ENCODE results near the gene NUDT2.

The NUDT2 gene

GRCh38 chr9:34372467-34373011 lies 43.2 kb downstream of the NUDT2 start:
- Histone ChIP-seq H3K36me3 (ENCODE audit: control insufficient read depth in 1 of 2, insufficient read depth in 2 of 2, low read length in 2 of 2) (peaks cover 0 to 13% of the 10 kb centered on the region in 2 donors), H3K9me3 (ENCODE audit: control insufficient read depth in 1 of 2, low read length in 2 of 2) (peaks cover 0 to 5% of the 10 kb centered on the region in 2 donors), H3K27me3 (ENCODE audit: low read depth, low read length) (no peaks in the 10 kb centered on the region), H3K4me1 (ENCODE audit: control insufficient read depth in 1 of 2, insufficient read depth in 2 of 2, low read length in 2 of 2) (peaks cover 0 to 26% of the 10 kb centered on the region in 2 donors), H3K27ac (ENCODE audit: low read length) (no peak overlapping the region), H3K4me3 (ENCODE audit: low read depth in 1 of 2, low read length in 2 of 2) (no peak overlapping the region)

DNA sequence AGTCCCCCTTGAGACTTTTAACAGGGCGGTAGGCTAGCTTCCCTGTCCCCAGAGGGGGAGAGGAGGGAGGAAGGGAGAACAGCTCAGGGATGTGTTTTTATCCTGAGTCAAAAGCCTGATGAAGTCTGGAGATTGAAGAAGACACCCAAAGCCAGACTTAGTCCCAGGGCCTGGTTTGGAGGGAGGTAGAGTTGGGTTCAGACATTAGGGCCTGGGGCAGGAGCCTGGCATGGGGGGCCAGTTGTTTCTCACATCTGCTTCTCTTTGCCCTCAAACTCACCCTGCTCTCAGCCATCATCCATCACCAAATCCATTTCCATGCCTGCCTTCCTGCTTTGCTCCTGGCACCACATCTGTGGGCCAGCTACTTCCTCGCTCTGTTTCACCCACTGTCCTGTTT lies 44.4 kb downstream of the NUDT2 start:
- H3K4me3 ChIP-seq (ENCODE audit: low read depth in 1 of 2, low read length in 2 of 2): no peak overlapping the region
- peaks cover 0 to 13% of the 10 kb centered on the region in 2 donors for H3K36me3 ChIP-seq (ENCODE audit: control insufficient read depth in 1 of 2, insufficient read depth in 2 of 2, low read length in 2 of 2)
- peaks cover 0 to 26% of the 10 kb centered on the region in 2 donors for H3K4me1 ChIP-seq (ENCODE audit: control insufficient read depth in 1 of 2, insufficient read depth in 2 of 2, low read length in 2 of 2)
- H3K27ac ChIP-seq (ENCODE audit: low read length): no peak overlapping the region
- no peaks in the 10 kb centered on the region for H3K27me3 ChIP-seq (ENCODE audit: low read depth, low read length)
- H3K9me3 ChIP-seq (ENCODE audit: control insufficient read depth in 1 of 2, low read length in 2 of 2): peaks cover 0 to 5% of the 10 kb centered on the region in 2 donors

DNA sequence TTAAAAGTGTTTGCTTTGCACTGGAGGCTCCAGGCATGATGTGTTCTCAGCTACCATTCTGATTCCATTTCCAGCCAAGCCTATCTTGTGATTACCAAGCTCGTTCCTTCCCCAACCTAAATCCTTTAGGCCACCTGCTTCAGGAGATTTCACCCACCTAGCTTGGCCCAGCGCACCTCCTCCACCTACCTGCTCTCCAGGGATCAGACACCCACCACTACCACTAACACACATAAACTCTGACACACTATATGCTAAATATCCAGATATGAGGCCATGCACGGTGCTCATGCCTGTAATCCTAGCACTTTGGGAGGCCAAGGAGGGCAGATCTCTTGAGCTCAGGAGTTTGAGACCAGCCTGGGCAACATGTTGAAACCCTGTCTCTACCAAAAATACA lies 45.0 kb downstream of the NUDT2 start:
- no peaks in the 10 kb centered on the region for H3K27me3 ChIP-seq (ENCODE audit: low read depth, low read length)
- H3K4me3 ChIP-seq (ENCODE audit: low read depth in 1 of 2, low read length in 2 of 2): no peak overlapping the region
- H3K36me3 ChIP-seq (ENCODE audit: control insufficient read depth in 1 of 2, insufficient read depth in 2 of 2, low read length in 2 of 2): peaks cover 0 to 13% of the 10 kb centered on the region in 2 donors
- H3K9me3 ChIP-seq (ENCODE audit: control insufficient read depth in 1 of 2, low read length in 2 of 2): peaks cover 0 to 5% of the 10 kb centered on the region in 2 donors
- H3K4me1 ChIP-seq (ENCODE audit: control insufficient read depth in 1 of 2, insufficient read depth in 2 of 2, low read length in 2 of 2): peaks cover 0 to 29% of the 10 kb centered on the region in 2 donors
- H3K27ac ChIP-seq (ENCODE audit: low read length): no peak overlapping the region

- H3K4me1 ChIP-seq (ENCODE audit: control insufficient read depth in 1 of 2, insufficient read depth in 2 of 2, low read length in 2 of 2): peaks cover 2 to 33% of the 10 kb centered on the region in 2 donors
- H3K27ac ChIP-seq (ENCODE audit: low read length): peak overlapping the region; percentile 84
- peaks cover 0 to 5% of the 10 kb centered on the region in 2 donors for H3K9me3 ChIP-seq (ENCODE audit: control insufficient read depth in 1 of 2, low read length in 2 of 2)
- peaks cover 0 to 13% of the 10 kb centered on the region in 2 donors for H3K36me3 ChIP-seq (ENCODE audit: control insufficient read depth in 1 of 2, insufficient read depth in 2 of 2, low read length in 2 of 2)
- no peaks in the 10 kb centered on the region for H3K27me3 ChIP-seq (ENCODE audit: low read depth, low read length)
- peak overlapping the region in 1 of 2 donors; percentile 85 for H3K4me3 ChIP-seq (ENCODE audit: low read depth in 1 of 2, low read length in 2 of 2)
These were observed 45.7 kb downstream of the NUDT2 start for GRCh38 chr9:34374905-34375552.

DNA sequence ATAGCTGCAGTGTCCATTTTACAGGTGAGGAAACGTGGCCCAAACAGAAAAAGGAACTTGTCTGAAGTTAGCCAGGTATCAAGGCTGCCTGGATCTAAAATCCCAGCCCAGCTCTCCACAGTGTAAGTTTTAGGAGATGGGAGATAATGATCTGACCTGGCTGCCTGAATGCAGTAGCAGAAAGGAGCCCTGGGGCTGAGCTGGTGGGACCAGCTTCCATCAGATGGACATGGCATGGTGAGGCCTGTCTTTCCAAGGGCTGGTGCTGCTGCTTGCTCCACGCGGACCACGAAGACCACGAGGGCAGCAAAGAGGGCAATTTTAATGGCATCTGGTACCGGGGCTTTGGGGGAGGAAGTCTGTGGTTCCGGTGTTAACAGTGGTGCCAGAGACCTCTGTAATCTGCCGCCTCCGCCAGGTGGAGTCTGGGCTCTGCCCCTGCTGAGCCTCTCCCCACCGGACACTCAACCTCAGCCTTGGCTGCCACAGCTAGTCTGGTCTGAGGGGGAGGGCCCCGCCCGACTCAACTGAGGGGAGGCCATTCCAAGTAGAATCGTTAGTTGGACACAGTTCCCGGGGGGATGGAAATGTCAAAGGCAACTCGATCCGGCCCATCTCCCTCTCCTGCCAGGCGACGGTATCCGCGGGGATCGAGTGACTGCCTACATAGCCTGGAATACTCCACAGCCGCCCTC lies 46.7 kb downstream of the NUDT2 start:
- peak overlapping the region; percentile 84 for H3K27ac ChIP-seq (ENCODE audit: low read length)
- no peaks in the 10 kb centered on the region for H3K27me3 ChIP-seq (ENCODE audit: low read depth, low read length)
- peak overlapping the region; percentile 80 to 85 for H3K4me3 ChIP-seq (ENCODE audit: low read depth in 1 of 2, low read length in 2 of 2)
- peaks cover 0 to 13% of the 10 kb centered on the region in 2 donors for H3K36me3 ChIP-seq (ENCODE audit: control insufficient read depth in 1 of 2, insufficient read depth in 2 of 2, low read length in 2 of 2)
- peaks cover 0 to 5% of the 10 kb centered on the region in 2 donors for H3K9me3 ChIP-seq (ENCODE audit: control insufficient read depth in 1 of 2, low read length in 2 of 2)
- H3K4me1 ChIP-seq (ENCODE audit: control insufficient read depth in 1 of 2, insufficient read depth in 2 of 2, low read length in 2 of 2): peaks cover 7 to 36% of the 10 kb centered on the region in 2 donors

- peak within 1 kb of the TSS; percentile 84 for H3K27ac ChIP-seq (ENCODE audit: low read length)
- H3K4me3 ChIP-seq (ENCODE audit: low read depth in 1 of 2, low read length in 2 of 2): peak within 1 kb of the TSS; percentile 80 to 85
- peaks cover 0 to 9% of the 10 kb centered on the region in 2 donors for H3K36me3 ChIP-seq (ENCODE audit: control insufficient read depth in 1 of 2, insufficient read depth in 2 of 2, low read length in 2 of 2)
- H3K9me3 ChIP-seq (ENCODE audit: control insufficient read depth in 1 of 2, low read length in 2 of 2): peaks cover 0 to 5% of the 10 kb centered on the region in 2 donors
- H3K27me3 ChIP-seq (ENCODE audit: low read depth, low read length): no peaks in the 10 kb centered on the region
- peaks cover 7 to 42% of the 10 kb centered on the region in 2 donors for H3K4me1 ChIP-seq (ENCODE audit: control insufficient read depth in 1 of 2, insufficient read depth in 2 of 2, low read length in 2 of 2)
These were observed 47.4 kb downstream of the NUDT2 start, which contains the start of gene MYORG for GRCh38 chr9:34376596-34377403. Gene MYORG, minus strand, starts transcription at chr9:34376898. Its CDS starts 3,955 bp downstream, at chr9:34372943.

GRCh38 chr9:34377404-34377746 lies 48.0 kb downstream of the NUDT2 start:
- peak overlapping the region; percentile 56 for H3K27ac ChIP-seq (ENCODE audit: low read length)
- peaks cover 0 to 3% of the 10 kb centered on the region in 2 donors for H3K36me3 ChIP-seq (ENCODE audit: control insufficient read depth in 1 of 2, insufficient read depth in 2 of 2, low read length in 2 of 2)
- H3K4me3 ChIP-seq (ENCODE audit: low read depth in 1 of 2, low read length in 2 of 2): peak overlapping the region; percentile 80 to 85
- no peaks in the 10 kb centered on the region for H3K27me3 ChIP-seq (ENCODE audit: low read depth, low read length)
- H3K9me3 ChIP-seq (ENCODE audit: control insufficient read depth in 1 of 2, low read length in 2 of 2): peaks cover 0 to 3% of the 10 kb centered on the region in 2 donors
- H3K4me1 ChIP-seq (ENCODE audit: control insufficient read depth in 1 of 2, insufficient read depth in 2 of 2, low read length in 2 of 2): peaks cover 7 to 42% of the 10 kb centered on the region in 2 donors

GRCh38 chr9:34378376-34379060 lies 49.1 kb downstream of the NUDT2 start:
- H3K4me1 ChIP-seq (ENCODE audit: control insufficient read depth in 1 of 2, insufficient read depth in 2 of 2, low read length in 2 of 2): peaks cover 7 to 42% of the 10 kb centered on the region in 2 donors
- H3K36me3 ChIP-seq (ENCODE audit: control insufficient read depth in 1 of 2, insufficient read depth in 2 of 2, low read length in 2 of 2): no peaks in the 10 kb centered on the region
- no peak overlapping the region for H3K27ac ChIP-seq (ENCODE audit: low read length)
- no peaks in the 10 kb centered on the region for H3K9me3 ChIP-seq (ENCODE audit: control insufficient read depth in 1 of 2, low read length in 2 of 2)
- H3K27me3 ChIP-seq (ENCODE audit: low read depth, low read length): no peaks in the 10 kb centered on the region
- H3K4me3 ChIP-seq (ENCODE audit: low read depth in 1 of 2, low read length in 2 of 2): no peak overlapping the region

DNA sequence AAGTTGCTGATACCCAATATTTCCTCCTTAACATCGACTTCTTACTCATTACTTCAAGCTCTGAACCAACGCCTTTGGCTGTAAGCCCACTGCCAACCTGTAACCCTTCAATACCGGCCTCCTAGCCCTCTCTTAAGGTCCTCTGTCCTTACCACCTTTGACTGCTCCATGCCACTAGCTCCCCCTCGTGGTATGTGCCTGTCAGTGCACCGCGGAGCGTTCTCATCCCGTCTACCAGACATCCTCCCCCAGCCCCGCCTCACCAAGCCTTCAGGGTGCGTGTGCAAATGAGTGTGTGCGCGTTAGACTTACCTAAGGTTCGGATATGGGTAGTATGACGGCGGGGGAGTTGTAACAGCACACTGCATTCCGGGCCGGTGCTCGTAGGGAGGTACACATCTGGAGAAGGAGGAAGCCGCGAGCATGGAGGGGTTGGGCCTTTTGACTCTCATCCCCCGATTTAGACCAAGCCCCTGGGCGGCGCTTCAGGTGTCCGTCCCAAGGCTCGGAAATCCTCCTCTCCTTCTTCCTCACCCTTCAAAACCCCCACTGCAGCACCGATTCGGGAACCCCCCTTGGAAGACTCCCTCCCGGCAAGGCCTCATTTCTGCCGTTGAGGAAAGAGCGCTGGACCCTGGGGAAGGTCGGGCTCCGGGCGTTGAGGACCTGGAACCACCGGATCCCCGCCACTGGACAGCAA lies 50.1 kb downstream of the NUDT2 start:
- H3K27ac ChIP-seq (ENCODE audit: low read length): no peak overlapping the region
- no peaks in the 10 kb centered on the region for H3K36me3 ChIP-seq (ENCODE audit: control insufficient read depth in 1 of 2, insufficient read depth in 2 of 2, low read length in 2 of 2)
- H3K4me1 ChIP-seq (ENCODE audit: control insufficient read depth in 1 of 2, insufficient read depth in 2 of 2, low read length in 2 of 2): peaks cover 7 to 37% of the 10 kb centered on the region in 2 donors
- H3K4me3 ChIP-seq (ENCODE audit: low read depth in 1 of 2, low read length in 2 of 2): peak overlapping the region; percentile 63 to 68
- H3K27me3 ChIP-seq (ENCODE audit: low read depth, low read length): no peaks in the 10 kb centered on the region
- no peaks in the 10 kb centered on the region for H3K9me3 ChIP-seq (ENCODE audit: control insufficient read depth in 1 of 2, low read length in 2 of 2)

DNA sequence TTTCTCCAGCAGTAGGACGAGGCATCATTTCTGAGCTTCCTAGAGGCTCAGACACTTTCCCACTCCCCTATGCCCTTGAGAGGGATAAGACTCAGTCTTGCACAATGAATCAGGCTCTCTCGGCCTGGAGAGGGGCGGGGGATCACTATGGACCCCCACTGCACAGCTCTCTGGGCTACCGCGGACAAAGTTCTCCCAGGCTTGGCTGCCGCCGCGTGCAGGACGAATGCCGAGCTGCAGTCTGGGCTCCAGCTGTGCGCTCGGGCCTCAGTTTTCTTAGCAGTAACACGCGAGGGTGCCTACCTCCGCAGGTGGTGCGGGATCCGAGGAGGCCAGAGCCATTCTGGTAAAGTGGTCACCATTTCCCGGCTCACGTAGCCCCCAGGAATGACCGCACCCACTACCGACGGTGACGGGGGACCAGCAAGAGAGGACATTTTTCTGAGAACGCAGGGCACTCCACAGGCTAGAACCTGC lies 50.7 kb downstream of the NUDT2 start:
- peak overlapping the region; percentile 63 to 68 for H3K4me3 ChIP-seq (ENCODE audit: low read depth in 1 of 2, low read length in 2 of 2)
- H3K27me3 ChIP-seq (ENCODE audit: low read depth, low read length): no peaks in the 10 kb centered on the region
- H3K4me1 ChIP-seq (ENCODE audit: control insufficient read depth in 1 of 2, insufficient read depth in 2 of 2, low read length in 2 of 2): peaks cover 7 to 37% of the 10 kb centered on the region in 2 donors
- no peak overlapping the region for H3K27ac ChIP-seq (ENCODE audit: low read length)
- no peaks in the 10 kb centered on the region for H3K9me3 ChIP-seq (ENCODE audit: control insufficient read depth in 1 of 2, low read length in 2 of 2)
- H3K36me3 ChIP-seq (ENCODE audit: control insufficient read depth in 1 of 2, insufficient read depth in 2 of 2, low read length in 2 of 2): no peaks in the 10 kb centered on the region

Measured in muscle layer of duodenum (tissue), 2 donors.